ENCODE data around the gene DSCAML1.

DSCAML1 gene

GRCh38 chr11:117716521-117717440 is 80.2 kb downstream of the DSCAML1 start:
- H3K27ac ChIP-seq, result no peak overlapping the region
- H3K4me3 ChIP-seq, result no peak overlapping the region

DNA sequence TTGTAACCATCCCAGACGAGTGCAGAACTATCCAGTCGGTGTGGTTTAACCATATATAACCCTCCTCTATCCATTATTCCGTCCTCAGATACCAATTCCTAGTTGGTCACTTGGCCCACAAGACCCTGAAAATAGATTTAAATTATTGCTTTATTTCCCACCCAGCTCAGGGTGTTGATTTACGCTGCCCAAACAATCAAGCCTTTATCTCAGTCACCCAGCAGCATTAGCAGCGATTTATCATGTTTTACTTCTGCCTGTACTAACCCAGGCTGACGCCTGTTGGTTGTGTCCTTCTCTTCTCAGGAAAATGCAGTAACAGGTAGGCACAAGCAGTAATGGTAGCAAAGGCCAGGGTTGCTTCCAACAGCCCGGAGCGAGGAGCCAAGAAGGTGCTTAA is 81.2 kb downstream of the DSCAML1 start:
- Histone ChIP-seq H3K4me3 (no peak overlapping the region), H3K27ac (no peak overlapping the region)

DNA sequence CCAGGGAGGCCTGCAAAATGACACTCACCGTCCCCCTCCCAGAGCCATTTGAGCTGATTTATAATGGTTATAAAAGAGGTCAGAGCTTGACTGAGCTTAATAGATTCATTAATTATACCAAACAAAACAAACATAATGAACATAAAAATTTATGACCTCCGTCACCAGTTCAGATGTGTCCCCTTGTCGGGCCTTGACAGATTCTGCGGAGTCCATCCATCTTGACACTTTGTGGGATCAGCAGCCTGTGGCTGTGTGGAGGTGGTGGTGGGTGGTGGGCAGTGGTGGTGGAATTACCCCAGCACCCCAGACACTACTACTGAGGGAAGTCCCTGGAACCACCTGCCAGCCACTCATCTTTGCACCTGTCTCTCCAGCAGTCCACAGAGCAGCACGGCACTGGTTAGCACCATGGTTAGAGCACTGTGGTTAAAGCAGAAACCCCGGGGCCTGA is 83.5 kb downstream of the DSCAML1 start:
- no peak overlapping the region for H3K4me3 ChIP-seq
- no peak overlapping the region for H3K27ac ChIP-seq

DNA sequence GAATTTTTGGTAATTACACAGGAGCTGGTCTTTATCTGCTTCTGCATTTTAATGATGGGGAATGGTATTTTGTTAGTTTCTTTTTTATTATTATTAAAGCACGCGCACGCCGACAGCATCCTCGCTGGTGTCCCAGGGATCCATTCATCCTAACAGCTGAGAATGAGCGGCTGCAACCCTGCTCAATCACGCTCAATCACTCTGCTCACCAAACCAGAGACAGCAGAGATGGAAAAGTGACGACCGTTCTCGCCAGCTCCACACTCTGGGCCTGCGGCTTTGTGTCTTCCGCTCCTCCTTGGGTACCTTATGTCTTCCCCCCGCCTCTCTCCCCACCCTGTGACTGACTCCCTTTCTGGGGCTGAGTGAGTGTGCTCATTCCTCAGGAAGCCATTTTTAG is 84.5 kb downstream of the DSCAML1 start:
- Histone ChIP-seq H3K4me3 (no peak overlapping the region), H3K27ac (no peak overlapping the region)

GRCh38 chr11:117711331-117711730 is 85.7 kb downstream of the DSCAML1 start:
- Histone ChIP-seq H3K27ac (no peak overlapping the region), H3K4me3 (no peak overlapping the region)

DNA sequence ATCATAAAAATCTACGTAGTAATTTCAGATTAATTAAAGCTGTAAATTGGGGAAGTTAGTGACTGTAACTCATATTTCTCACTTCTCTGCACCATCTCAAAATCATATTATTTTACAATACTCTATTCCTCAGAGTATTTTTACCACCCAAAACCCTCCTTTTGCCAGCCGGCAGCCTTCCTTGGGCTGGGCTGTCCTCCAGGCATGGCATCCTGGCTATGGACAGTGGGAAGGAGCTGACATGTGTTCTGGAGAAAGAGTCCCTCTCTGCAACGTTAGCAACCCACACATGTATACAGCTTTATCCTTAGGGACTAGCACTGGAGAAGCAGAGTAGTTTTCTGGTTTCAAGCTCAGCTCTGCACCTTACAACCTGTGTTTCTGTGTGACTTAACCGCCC is 86.8 kb downstream of the DSCAML1 start:
- no peak overlapping the region for H3K4me3 ChIP-seq
- no peak overlapping the region for H3K27ac ChIP-seq

DNA sequence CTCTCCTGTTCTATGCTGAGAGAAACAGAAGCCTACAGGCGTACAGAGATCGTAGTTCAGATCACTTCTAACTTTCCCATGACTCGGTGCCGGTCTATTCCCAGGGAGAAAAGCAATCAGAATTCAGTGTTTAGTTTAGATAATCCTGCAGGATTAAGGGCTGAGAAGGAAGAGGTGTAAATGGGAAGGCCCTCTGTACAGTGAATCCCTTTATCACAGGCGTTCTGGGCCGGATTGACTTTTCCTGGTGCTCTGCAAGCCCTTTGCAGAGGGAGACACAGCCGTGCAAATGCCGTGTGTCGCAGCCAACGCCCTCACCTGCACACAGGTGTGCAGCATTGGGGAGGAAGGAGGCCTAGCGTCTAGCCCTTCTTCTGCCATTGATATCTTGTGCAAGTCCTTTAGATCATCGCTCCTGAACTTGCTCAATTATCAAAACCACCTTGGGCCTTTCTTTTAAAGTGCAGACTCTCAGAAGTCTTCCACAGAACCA is 90.6 kb downstream of the DSCAML1 start:
- Histone ChIP-seq H3K4me3 (no peak overlapping the region), H3K27ac (no peak overlapping the region)

DNA sequence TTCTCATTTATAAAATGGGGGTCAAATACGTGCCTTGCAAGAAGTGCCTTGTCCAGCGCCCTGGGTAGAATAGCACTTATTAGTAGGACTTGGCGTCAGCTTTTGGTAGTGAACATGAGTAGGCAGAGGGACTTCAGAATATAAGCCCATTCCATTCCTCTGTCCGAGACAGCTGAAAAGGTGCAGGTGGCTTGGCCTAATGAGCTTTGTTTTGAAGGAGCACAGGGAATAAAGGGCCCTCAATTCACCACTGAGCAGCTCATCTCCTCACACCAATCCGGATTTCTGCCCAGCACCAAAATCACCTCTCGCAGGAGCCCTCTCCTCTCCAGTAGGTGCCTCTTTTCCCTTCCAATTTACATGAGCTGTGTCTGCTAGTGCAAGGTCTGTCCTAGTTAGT is 91.2 kb downstream of the DSCAML1 start:
- Histone ChIP-seq H3K27ac (no peak overlapping the region), H3K4me3 (no peak overlapping the region)

GRCh38 chr11:117704395-117705100 is 92.5 kb downstream of the DSCAML1 start:
- H3K4me3 ChIP-seq, result no peak overlapping the region
- H3K27ac ChIP-seq, result no peak overlapping the region

- H3K4me3 ChIP-seq, result no peak overlapping the region
- no peak overlapping the region for H3K27ac ChIP-seq
Measured at GRCh38 chr11:117702946-117703598, 93.9 kb downstream of the DSCAML1 start.

DNA sequence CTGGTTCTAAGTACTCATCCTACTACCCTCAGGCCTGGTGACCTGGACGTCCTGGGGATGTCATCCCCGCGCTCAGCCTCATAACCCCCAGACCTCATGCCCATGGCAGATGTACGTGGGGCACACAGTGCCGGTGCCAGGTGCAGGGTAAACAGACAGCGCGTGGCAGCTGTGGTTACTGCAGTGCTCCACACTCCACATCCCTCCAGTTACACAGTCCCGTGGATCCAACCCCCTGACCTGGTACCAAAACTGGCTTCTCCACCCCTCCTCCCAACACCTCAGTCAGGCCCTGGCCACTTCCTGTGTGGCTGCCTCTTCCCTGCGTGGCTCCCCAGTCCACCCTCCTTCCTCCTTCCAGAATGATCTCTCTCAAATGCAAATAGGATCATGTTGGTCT is 95.2 kb downstream of the DSCAML1 start:
- Histone ChIP-seq H3K27ac (no peak overlapping the region), H3K4me3 (no peak overlapping the region)

DNA sequence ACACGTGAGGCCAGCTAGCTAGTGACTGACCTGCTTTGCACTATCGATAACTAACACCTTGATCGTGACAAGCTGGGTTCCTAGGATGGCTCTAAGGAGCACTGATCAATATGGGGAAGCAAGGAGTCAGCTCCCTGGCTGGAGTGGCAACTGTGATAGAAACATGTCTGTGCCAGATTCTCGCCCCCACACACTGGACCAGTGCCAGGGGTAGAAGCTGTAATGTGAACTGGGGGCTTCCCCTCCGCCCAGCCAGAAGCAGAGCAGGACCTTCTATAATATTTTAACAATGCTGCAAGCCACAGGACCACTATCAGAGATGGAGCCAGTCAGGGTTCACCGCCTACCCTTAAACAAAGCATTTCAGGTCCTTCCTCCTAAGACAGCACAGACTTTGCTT is 96.5 kb downstream of the DSCAML1 start:
- no peak overlapping the region for H3K4me3 ChIP-seq
- no peak overlapping the region for H3K27ac ChIP-seq

GRCh38 chr11:117697319-117697718 is 99.7 kb downstream of the DSCAML1 start:
- no peak overlapping the region for H3K27ac ChIP-seq
- H3K4me3 ChIP-seq, result no peak overlapping the region

DNA sequence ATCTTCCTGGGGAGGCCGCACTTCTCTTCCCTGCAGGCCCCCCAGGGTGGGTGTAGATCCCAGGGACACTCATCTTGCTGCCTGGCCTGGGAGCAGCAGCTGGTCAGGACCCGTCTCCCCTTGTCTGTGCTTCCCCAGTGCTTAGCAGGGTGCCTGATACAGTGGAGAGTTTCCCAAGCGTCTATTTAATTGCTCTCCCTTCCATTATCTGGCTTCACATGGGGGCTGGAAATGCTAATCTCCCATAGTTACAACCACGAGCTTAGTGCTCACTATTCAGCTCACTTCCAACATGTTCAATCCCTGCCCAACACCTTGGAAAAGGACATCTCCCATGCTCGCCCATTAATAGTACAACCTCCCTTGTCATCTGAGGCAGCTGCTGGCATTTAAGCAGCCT is 100.5 kb downstream of the DSCAML1 start:
- Histone ChIP-seq H3K27ac (no peak overlapping the region), H3K4me3 (no peak overlapping the region)

- Histone ChIP-seq H3K27ac (no peak overlapping the region), H3K4me3 (no peak overlapping the region)
Measured at GRCh38 chr11:117693344-117693743, 103.7 kb downstream of the DSCAML1 start.

DNA sequence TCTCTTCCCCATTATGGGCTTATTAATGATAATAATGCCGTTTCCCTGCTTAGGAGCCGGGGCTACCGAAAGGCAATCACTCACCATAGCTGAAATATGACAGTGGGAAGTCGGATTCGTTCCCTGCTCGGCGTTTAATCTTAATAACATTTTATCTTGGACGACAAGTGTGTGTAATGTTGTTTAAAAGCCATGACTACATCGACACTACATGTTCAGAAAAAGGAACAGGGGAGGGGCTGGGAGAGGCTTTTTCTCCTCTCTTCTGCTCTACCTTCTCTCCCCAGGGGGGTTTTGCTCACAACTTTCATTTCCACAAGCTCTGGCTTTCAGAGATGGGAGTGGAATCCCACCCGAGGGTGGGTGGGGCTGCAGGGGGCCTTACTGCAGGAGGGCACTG is 105.5 kb downstream of the DSCAML1 start:
- Histone ChIP-seq H3K4me3 (no peak overlapping the region), H3K27ac (no peak overlapping the region)

- Histone ChIP-seq H3K27ac (no peak overlapping the region), H3K4me3 (no peak overlapping the region)
Measured at GRCh38 chr11:117691218-117691514, 105.8 kb downstream of the DSCAML1 start.

GRCh38 chr11:117690484-117691217 is 106.4 kb downstream of the DSCAML1 start:
- H3K27ac ChIP-seq, result no peak overlapping the region
- no peak overlapping the region for H3K4me3 ChIP-seq

DNA sequence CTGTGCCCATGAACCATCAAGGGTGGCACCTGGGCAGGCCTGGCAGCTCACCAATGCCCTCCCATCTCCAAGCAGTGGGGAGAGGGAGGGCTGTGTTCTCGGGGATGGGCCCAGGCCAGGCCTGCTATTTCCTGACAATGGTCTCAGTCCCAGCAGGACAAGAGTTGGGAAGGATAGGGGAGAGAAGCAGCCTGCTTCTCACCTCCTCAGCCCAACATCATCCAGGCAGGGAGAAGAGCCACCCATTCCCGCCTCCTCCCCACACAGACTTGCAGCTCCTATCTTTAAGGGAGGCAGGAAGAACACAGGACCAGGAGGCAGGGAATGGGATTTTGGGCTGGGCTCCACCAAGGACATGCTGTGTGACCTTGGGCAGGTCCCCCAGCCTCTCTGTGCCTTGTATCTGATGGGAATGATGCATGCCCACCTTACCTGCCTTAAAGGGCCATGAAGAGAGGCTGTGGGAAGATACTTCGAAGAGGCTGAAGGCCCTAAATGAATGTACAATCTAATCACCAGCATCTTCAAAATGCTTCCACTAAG is 108.7 kb downstream of the DSCAML1 start:
- H3K27ac ChIP-seq, result no peak overlapping the region
- H3K4me3 ChIP-seq, result no peak overlapping the region

GRCh38 chr11:117687776-117688175 is 109.2 kb downstream of the DSCAML1 start:
- Histone ChIP-seq H3K27ac (no peak overlapping the region), H3K4me3 (no peak overlapping the region)
